Heart left ventricle (tissue), 16 donors: ENCODE data around the gene CNOT10. TPM values are rescaled to one million over a fixed set of nuclear protein-coding genes. Genes with fewer than 3 reads are reported as not detected.

Source experiments
- ATAC-seq, 4 donors: fragments of 200-7000 bp; cut with Tn5 transposase; one replicate each; pipeline ENCODE4 v1.9.1; 2020 to 2022; ENCODE audit warnings: moderate library complexity in 4 of 4, mild to moderate bottlenecking in 3 of 4, moderate number of reproducible peaks in 1 of 4
- DNase-seq, 5 donors: peaks; one replicate each; pipeline ENCODE4 v3.0.0-alpha.2; 2020
- H3K27ac ChIP-seq, 12 donors: fragments of 200-600 bp; sonication (generic) in 4 of 12; one replicate each; pipeline versions ENCODE4 v1.5.0 to v1.8.0; 2016 to 2022; ENCODE audit warnings: mild to moderate bottlenecking in 2 of 12
- H3K27me3 ChIP-seq, 9 donors: fragments of 200-600 bp; sonication (generic) in 2 of 9; one replicate each; pipeline versions ENCODE4 v1.5.1 to v1.8.0; 2016 to 2022; ENCODE audit warnings: mild to moderate bottlenecking in 3 of 9
- H3K36me3 ChIP-seq, 9 donors: fragments of 200-600 bp; sonication (generic) in 2 of 9; one replicate each; pipeline versions ENCODE4 v1.5.0 to v1.8.0; 2018 to 2022; ENCODE audit warnings: mild to moderate bottlenecking in 2 of 9
- H3K4me1 ChIP-seq, 12 donors: fragments of 200-600 bp; sonication (generic) in 4 of 12; one replicate each; pipeline versions ENCODE4 v1.5.0 to v1.8.0; 2016 to 2022; ENCODE audit warnings: mild to moderate bottlenecking in 3 of 12
- H3K4me3 ChIP-seq, 12 donors: fragments of 200-600 bp; sonication (generic) in 4 of 12; one replicate each; pipeline versions ENCODE4 v1.5.0 to v1.8.0; 2017 to 2022; ENCODE audit warnings: mild to moderate bottlenecking in 9 of 12, moderate library complexity in 4 of 12
- H3K9me3 ChIP-seq, 12 donors: fragments of 200-600 bp; sonication (generic) in 4 of 12; one replicate each; pipeline versions ENCODE4 v1.5.0 to v1.8.0; 2016 to 2022; ENCODE audit warnings: mild to moderate bottlenecking in 1 of 12
- CTCF ChIP-seq, 12 donors: fragments of 200-600 bp; sonication (generic) in 4 of 12; IDR thresholded peaks; one replicate each; pipeline versions ENCODE4 v1.5.0 to v1.8.0; 2018 to 2022; ENCODE audit warnings: antibody characterized with exemption in 12 of 12, mild to moderate bottlenecking in 5 of 12
- POLR2A ChIP-seq, 2 donors: fragments of 450-650 bp; IDR thresholded peaks; one replicate each; pipeline ENCODE4 v1.6.1; 2017; ENCODE audit warnings: antibody characterized with exemption in 2 of 2, mild to moderate bottlenecking in 2 of 2, moderate library complexity in 2 of 2
- WGBS, 4 donors: extraction: QIAGEN DNeasy Blood & Tissue Kit in 2 of 4; methylation state at CpG; one replicate each; pipeline versions ENCODE4 v1.1.5 to v1.1.7; 2013 to 2018; 5-methylcytosine and 5-hydroxymethylcytosine counted together
- intact Hi-C, 10 donors: fragments of 100-400 bp; cut with DNase I; formaldehyde crosslinking; loops; one replicate each; pipeline versions ENCODE4 v1.11.1 to v1.14.2; 2022
- polyA plus RNA-seq, 2 donors: library from polyadenylated mRNA; stranded (reverse); fragments of 200-250 nt; gene quantifications; one replicate each; pipeline ENCODE4 v1.2.3, GENCODE V29; 2013
- total RNA-seq, 9 donors: library from RNA; depleted of rRNA in 2 of 9; stranded (reverse); fragments of >200 nt in 2 of 9; fragmentation: NEBNext Ultra II Directional in 3 of 9; extraction: Animal tissue kit (Norgen Biotek cat#: 25700) in 3 of 9; gene quantifications; one replicate each; pipeline versions ENCODE4 v1.1.0 to v1.2.4, GENCODE V29; 2016 to 2023
- donor health status: ischemic (EF 13 %, LVEDD 7.1; RV severe dilation, severe dysfunction).
- donor health status: healthy with polysubstance abuse.
- donor health status: DM: no; HTN: yes; CAD: no.
- donor health status: DM: no; HTN: no; CAD: no.
- donor health status: ischemic (EF 25% LVEDD 6.9; RV normal size, moderate dysfunction).
- donor health status: ischemic (EF 25% LVEDD 5.7; RV mildly dilated, moderate dysfunction).
- donor health status: healthy.
- donor health status: DM: yes; HTN: yes; CAD: no.
- donor health status: ischemic (EF 35%, LVEDD 5.7; RV mildly dilated, moderate dysfunction).
- donor health status: nonischemic (EF 11% LVEDD 7.7; RV severe dilation, severe dysfunction).
- donor health status: DM: yes; HTN: yes; CAD: no.
- donor health status: PGD.
- donor health status: ischemic (EF 29% LVEDD 5.4; RV normal size, mild dysfunction).
- donor health status: nonischemic (EF 23%, LVEDD 6.1; RV moderate dilation, normal function).

The CNOT10 gene
- total and polyA plus RNA-seq, 11 donors = 6.3 to 23.3 (median 15.9) TPM

- WGBS, 4 donors = 90 to 93% (median 93%) methylated on average over 2 of the region's 2 CpGs
- no peak overlapping the region for H3K27ac ChIP-seq
- H3K9me3 ChIP-seq = no peaks in the 10 kb centered on the region
- DNase-seq (no peak), ATAC-seq (no peak)
- intact Hi-C loops = no loop called here
- H3K4me1 ChIP-seq = no peaks in the 10 kb centered on the region
- no peaks in the 10 kb centered on the region for H3K27me3 ChIP-seq
- no peak for TF ChIP-seq POLR2A (IDR thresholded peaks at IDR 0.05)
- TF ChIP-seq CTCF (IDR thresholded peaks at IDR 0.05) = no peak
- H3K4me3 ChIP-seq = no peak overlapping the region
- peaks cover 0 to 68% (median 34%) of the 10 kb centered on the region in 9 donors for H3K36me3 ChIP-seq
Measured at GRCh38 chr3:32743934-32744333, 58.9 kb downstream of the CNOT10 start.

GRCh38 chr3:32751377-32751776 is 66.4 kb downstream of the CNOT10 start:
- no peak overlapping the region for H3K4me3 ChIP-seq
- TF ChIP-seq CTCF (IDR thresholded peaks at IDR 0.05) (no peak), POLR2A (IDR thresholded peaks at IDR 0.05) (no peak)
- WGBS, 4 donors = 96 to 100% (median 99%) methylated on average over 1 of the region's 1 CpG
- peaks cover 0 to 34% (median 15%) of the 10 kb centered on the region in 9 donors for H3K36me3 ChIP-seq
- no peaks in the 10 kb centered on the region for H3K9me3 ChIP-seq
- H3K27me3 ChIP-seq = no peaks in the 10 kb centered on the region
- no peak overlapping the region for H3K27ac ChIP-seq
- H3K4me1 ChIP-seq = no peaks in the 10 kb centered on the region
- DNase-seq (no peak), ATAC-seq (no peak)
- intact Hi-C loops = no loop called here

DNA sequence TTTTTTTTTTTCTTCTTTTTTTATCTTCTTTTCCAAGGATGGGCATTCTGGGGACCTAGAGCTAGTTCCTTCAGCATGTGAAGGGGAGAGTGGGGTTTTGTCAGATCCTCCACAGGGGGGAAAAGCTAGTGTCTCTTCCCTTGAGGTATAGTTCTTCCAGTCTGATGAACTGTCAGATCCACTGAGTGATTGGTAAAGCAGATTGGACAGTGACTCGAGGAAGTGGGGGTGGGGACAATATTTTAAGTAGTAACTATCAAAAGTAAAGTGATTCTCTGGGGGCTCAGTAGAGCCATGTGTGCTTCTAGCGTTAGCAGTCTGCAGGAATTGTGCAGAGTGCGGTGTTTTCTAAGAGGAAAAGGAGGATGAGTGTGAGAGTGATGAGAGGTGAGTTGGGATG is 70.8 kb downstream of the CNOT10 start:
- Histone ChIP-seq H3K4me3 (no peak overlapping the region), H3K4me1 (peaks cover 0 to 10% (median 0%) of the 10 kb centered on the region in 12 donors), H3K27ac (no peak overlapping the region), H3K9me3 (no peaks in the 10 kb centered on the region), H3K27me3 (no peaks in the 10 kb centered on the region), H3K36me3 (peaks cover 0 to 47% (median 29%) of the 10 kb centered on the region in 9 donors)
- WGBS, 4 donors = 65 to 79% (median 70%) methylated on average over 3 of the region's 3 CpGs
- intact Hi-C loops = no loop called here
- no peak for ATAC-seq
- TF ChIP-seq POLR2A (IDR thresholded peaks at IDR 0.05) (no peak), CTCF (IDR thresholded peaks at IDR 0.05) (no peak)
- no peak for DNase-seq

GRCh38 chr3:32757618-32758374 is 72.8 kb downstream of the CNOT10 start:
- ATAC-seq (peak in 3 of 4 donors; percentile 42 to 69 (median 53)), DNase-seq (no peak)
- Histone ChIP-seq H3K4me3 (no peak overlapping the region), H3K27ac (no peak overlapping the region), H3K27me3 (no peaks in the 10 kb centered on the region), H3K4me1 (peaks cover 0 to 10% (median 0%) of the 10 kb centered on the region in 12 donors), H3K9me3 (no peaks in the 10 kb centered on the region), H3K36me3 (peaks cover 0 to 47% (median 28%) of the 10 kb centered on the region in 9 donors)
- intact Hi-C loops = no loop called here
- 77 to 93% (median 82%) methylated on average over 2 of the region's 2 CpGs for WGBS, 4 donors
- TF ChIP-seq POLR2A (IDR thresholded peaks at IDR 0.05) (no peak), CTCF (IDR thresholded peaks at IDR 0.05) (no peak)
